GM18951 (cell line): Measurements from ENCODE around the gene EPHX1.
A peak's percentile ranks its signal among the peaks of the same experiment; 100 is the strongest.
"Not testable (repeated sequence)": the region's sequence is repeated elsewhere in the genome, so short reads cannot be mapped to it uniquely, and the experiment has no call there.

ENCODE experiments used
- POLR2A ChIP-seq: IDR thresholded peaks from 4 replicates; pipeline ENCODE4 v1.6.1; 2011; ENCODE audit warnings: mild to moderate bottlenecking; ENCODE audit not compliant: insufficient read length, insufficient read depth; ENCODE audit errors: extremely low read depth
- in situ Hi-C: fragments of 300-500 bp; cut with MboI; formaldehyde crosslinking; loops from one replicate; pipeline ENCODE4 v1.12.0; 2022; ENCODE audit warnings: low sequenced_read_pairs, mixed read lengths, inconsistent platforms; ENCODE audit not compliant: unreplicated experiment

Gene EPHX1

DNA sequence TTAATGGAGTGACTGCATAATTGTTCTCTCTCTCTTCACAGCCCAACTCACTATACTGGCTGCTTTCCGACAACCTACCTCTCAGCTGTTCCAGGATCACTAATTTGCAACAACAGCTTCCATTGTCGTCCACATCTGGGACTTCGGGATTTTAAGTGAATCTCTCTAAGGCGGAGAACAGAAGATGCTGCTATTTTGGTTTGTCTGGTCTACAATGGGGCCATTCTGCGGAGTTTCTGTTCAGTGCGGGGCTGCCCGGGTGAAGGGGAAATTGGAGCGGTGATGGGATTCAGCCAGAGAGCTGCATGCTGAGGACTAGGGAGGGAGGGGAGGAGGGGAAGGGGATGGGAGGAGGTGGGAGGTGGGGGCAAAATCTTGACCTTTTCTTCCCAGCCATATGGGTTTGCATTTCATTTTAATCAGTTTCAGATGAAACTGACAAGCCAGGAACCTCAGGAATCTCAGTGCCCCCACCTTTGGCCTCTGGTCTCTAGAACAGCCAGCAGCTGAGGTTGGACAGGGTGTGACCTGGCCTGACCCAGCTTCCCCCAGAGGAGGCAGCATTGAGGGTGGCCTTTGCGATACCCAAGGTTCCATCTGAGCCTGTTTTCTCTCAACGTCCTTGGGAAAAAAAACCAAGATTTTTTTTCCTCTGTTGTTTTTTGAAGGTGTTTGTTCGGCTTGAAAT lies 39.2 kb upstream of the EPHX1 start:
- in situ Hi-C loops = no loop called here
- no peak for TF ChIP-seq POLR2A

DNA sequence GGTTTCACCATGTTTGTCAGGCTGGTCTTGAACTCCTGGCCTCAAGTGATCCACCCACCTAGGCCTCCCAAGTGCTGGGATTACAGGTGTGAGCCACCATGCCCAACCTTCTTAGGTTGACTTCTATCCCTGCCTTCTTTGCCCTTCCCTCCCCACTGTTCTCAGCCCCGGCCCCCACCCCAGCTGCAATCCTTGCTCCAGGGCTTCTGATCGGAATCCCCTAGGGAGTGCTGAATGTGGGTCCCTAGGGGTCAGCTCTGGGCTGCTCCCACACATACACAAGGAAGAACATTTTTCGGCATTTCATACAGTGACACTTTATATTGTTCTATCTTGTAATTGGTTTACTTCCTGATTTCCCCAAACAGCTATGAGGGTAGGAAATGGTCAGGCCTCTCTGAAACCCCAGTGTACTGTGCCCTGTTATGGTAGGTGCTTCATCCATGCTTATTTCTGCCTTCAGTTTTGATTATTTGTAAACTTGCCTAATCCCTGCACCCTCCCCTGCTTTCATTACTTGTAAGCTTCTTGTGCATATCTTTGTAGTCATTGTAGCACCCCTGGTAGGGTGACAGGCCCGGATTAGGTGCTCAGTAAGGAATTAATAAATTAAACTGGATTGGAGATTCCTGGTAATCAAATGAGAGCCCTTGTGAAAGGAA lies 38.1 kb upstream of the EPHX1 start:
- no peak for TF ChIP-seq POLR2A
- in situ Hi-C loops = no loop called here

DNA sequence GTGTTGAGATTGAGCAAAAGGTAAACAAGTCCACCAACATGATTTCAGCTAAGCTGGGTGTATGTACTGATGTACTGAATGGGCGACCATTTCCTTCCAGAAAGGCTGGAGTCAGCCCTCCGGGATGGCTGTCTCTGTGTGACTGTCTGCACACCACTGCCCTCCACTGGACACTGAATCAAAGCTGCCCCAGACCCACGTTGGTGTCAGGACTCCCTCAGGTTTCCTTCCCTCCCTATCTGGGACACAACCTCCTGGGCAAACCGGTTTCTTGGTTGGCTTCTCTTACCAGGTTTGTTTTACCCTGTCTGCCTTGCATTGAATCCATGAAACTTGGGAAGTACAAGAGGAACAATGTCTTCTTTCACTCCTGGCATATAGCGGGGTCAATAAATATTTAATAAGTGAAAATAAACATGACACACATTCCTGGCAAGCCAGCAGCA lies 37.6 kb upstream of the EPHX1 start:
- in situ Hi-C loops = no loop called here
- TF ChIP-seq POLR2A = no peak

DNA sequence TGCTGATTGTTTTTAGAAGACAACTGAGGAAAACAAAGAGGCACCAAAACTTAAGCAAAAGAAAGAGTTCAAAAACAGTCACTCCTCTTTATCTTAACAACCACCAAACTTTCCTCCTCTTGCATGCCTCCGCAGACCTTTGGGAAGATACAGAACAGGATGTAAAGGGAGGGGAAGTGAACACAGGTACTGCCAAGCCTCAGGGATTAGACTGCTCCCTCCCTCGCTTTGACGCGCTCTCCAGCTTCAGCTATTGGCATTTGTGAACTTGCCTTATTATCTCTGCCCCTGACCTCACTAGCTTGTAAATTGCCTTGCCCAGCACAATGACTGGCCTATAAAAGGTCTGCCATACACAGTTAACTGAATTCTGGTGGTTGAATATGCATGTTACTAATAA lies 37.1 kb upstream of the EPHX1 start:
- no peak for TF ChIP-seq POLR2A
- in situ Hi-C loops = no loop called here

DNA sequence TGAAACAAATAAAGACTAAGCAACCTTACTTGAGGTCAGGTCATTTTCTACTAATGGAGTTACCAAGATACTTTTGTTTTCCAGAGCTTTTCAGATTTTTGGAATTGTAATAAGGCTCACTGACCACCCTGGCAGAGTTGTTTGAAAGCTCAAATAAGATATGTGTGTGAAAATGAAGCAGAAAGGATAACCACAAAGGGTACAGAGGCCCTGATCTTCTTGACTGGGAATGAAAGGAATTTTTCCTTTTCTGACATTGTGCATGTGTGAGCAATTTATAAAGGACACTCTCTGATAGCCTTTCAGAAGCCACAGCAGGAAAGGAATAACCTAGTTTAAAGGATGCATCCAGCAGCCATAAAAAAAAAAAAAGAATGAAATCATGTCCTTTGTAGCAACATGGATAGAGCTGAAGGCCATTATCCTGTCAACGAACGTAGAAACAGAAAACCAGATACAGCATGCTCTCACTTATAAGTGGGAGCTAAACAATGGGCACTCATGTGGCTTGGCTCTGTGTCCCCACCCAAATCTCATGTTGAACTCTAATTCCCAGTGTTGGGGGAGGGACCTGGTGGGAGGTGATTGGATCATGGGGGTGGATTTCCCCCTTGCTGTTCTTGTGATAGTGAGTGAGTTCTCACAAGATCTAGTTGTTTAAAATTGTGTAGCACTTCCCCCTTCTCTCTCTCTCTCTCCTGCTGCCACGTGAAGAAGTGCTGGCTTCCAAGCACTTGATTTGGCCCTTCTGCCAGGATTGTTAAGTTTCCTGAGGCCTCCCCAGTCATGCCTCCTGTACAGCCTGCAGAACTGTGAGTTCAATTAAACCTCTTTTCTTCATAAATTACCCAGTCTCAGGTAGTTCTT lies 35.4 kb upstream of the EPHX1 start:
- no peak for TF ChIP-seq POLR2A
- in situ Hi-C loops = no loop called here

DNA sequence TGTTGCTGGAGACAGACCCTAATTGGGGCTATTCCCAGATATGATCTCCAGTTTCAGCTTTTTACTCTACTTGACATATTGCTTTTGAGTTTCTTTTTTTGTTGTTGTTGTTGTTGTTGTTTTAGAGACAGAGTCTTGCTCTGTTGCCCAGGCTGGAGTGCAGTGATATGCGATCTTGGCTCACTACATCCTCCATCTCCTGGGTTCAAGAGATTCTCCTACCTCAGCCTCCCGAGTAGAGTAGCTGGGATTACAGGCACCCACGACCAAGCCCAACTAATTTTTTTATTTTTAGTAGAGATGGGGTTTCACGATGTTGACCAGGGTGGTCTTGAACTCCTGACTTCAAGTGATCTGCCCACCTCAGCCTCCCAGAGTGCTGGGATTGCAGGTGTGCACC lies 33.6 kb upstream of the EPHX1 start:
- TF ChIP-seq POLR2A = no peak
- in situ Hi-C loops = no loop called here

DNA sequence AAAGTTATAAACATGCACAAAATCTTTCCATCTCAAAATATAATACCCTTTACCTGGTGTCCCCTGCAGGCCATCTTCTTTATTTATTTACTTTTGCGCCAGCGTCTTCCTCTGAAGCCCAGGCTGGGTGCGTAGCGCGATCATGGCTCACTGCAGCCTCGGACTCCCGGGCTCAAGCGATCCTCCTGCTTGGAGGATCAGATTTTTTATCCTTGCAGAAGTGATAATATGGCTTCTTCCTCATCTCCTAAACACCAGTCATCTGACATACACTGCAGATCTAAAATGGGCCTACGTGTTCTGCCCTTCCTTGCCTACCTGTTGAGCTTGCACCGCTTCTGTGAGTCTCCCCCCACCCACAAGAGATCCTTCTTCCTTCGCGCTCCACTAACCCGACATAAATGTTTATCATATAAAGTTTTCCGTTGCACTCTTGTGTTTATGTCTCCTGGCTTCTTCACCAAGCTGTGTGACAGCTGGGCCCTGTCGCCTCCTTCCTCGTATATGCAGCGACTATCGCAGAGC lies 32.8 kb upstream of the EPHX1 start:
- no peak for TF ChIP-seq POLR2A
- in situ Hi-C loops = no loop called here

DNA sequence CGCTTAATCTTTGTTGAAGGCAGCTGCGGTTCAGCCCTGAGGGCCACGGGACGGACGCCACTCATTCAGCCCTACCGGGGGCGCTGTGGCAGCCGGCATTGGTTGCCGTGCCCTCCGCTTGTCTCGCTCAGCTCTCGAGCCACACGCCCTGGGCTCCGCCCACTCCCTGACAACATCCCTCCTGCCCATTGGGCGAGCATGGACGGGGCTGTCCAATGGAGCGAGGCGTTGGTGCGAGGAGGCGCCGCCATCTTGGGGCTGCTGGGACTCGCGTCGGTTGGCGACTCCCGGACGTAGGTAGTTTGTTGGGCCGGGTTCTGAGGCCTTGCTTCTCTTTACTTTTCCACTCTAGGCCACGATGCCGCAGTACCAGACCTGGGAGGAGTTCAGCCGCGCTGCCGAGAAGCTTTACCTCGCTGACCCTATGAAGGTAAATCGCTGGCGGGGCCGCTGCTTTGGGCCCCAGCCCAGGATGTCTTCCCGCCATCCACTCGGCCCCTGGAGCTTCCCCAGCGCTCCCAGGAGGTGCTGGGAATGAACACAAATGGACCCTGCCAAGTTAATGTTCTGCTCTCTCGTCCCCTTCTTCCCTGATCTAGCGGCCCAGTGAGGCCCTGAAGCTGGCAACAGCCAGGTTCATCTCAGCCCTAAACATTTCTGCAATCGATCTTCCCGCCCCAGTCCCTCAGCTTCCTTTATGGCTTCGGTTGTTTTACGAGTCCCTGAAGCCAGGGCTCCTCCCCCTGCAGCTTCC lies 32.2 kb upstream of the EPHX1 start, which contains the start of gene SRP9:
TSS of gene SRP9 (plus strand) at position 244 of the 754 bp plus-strand sequence. CDS start at position 359, 115 bp downstream.
- peak; percentile 69 for TF ChIP-seq POLR2A
- in situ Hi-C loops = no loop called here

DNA sequence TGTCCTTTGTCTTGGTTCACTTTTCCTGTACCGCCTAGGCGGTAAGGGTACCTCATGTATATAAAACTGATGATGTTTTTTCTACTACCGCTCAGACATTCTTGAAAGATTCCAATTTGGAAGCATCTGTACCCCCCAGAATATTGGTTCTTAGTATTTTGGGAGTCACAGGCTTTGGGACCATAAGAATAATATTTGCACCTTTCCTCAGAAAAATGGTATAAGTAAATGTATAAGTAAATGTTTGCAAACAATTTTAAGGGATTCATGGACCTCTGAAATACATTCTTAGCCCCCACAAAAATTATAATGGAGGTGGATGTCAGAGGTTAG lies 31.6 kb upstream of the EPHX1 start:
- in situ Hi-C loops = no loop called here

DNA sequence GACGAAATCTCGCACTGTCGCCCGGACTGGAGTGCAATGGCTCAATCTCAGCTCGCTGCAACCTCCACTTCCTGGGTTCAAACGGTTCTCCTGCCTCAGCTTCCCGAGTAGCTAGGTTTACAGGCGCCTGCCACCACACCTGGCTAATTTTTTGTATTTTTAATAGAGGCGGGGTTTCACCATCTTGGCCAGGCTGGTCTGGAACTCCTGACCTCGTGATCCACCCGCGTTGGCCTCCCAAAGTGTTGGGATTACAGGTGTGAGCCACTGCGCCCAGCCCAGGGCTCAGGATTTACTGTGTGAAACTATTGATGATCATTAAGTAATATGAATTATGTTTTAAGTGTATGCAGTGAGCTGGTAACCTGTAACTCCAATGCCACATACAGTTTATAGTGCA lies 30.8 kb upstream of the EPHX1 start:
- in situ Hi-C loops = not testable (repeated sequence)

More for the DNA sequence above, 31.6 kb upstream of the EPHX1 start:
- TF ChIP-seq POLR2A = no peak

DNA sequence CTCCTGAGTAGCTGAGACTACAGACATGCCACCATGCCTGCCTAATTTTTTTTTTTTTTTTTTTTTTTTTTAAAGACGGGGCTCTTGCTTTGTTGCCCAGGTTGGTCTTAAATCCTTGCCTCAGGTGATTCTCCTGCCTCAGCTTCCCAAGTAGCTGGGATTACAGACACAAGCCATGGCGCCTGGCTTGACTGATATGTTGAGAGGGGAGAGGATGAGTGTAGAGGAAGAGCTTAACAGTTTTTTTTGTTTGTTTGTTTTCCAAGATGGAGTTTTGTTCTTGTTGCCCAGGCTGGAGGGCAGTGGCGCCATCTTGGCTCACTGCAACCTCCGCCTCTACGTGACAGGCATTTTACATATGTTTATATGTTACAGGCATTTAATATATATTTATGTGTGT lies 29.8 kb upstream of the EPHX1 start:
- in situ Hi-C loops = no loop called here
- TF ChIP-seq POLR2A = no peak

DNA sequence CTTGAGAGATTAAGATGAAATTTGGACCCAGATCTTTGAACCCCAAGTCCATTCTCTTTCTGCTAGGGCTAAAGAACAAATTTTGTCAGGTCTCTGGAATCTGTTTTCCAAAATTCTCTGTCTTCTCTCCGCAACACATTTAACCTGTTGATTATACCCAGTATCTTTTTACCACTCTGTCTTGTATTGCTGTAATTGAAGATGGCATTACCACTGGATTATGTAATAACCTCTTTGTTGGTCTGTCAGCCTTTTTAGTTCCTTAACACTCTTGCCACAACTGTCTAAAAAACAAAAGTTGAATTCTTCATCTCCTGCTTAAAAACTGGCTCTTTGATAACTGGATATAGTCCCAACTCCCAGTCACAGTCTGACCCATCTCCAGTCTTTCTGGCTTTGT lies 29.3 kb upstream of the EPHX1 start:
- in situ Hi-C loops = no loop called here
- no peak for TF ChIP-seq POLR2A

DNA sequence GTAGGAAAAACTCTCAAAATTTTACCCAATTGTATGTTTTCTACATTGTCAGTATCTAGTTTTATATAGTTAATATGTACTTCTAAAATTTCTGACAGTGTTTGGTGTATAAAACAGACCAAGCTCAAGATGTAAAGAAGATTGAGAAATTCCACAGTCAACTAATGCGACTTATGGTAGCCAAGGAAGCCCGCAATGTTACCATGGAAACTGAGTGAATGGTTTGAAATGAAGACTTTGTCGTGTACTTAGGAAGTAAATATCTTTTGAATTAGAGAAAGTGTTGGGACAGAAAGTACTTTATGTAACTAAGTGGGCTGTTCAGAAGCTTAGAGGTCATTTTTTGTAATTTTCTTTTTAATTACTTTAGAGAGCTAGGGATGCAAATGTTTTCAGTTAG lies 20.8 kb upstream of the EPHX1 start:
- in situ Hi-C loops = not testable (repeated sequence)
